SHP77 treated with DMSO at 0.1 percent for 48 hours (cell line): ENCODE measurements around the gene DCAF8L2.
"Not testable (repeated sequence)": the region's sequence is repeated elsewhere in the genome, so short reads cannot be mapped to it uniquely, and the experiment has no call there.

Experiments used
- DNase-seq: peaks from one replicate; lab custom pipeline; 2025; lab: John Stamatoyannopoulos, UW

DCAF8L2 gene

DNA sequence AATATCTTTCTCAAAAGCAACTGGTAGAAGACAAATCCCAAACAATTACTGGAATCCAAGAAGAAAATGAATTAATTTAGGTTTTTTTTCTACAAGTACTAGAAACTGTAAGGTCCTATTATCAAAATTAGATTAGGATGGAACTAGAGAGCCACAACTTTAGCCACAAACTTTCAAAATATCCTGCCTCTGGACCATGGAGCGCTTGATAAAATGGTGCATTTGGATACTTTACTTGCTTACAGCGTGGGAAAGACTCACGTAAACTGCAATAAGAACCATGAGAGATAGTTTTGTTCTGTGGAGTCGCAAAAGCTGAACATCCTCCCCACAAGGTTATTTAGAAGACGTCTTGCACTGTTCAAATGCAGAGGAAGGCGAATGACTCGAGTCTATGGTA, at the start of gene DCAF8L2:
DCAF8L2 (plus strand) TSS at position 301 of the 400 bp plus-strand sequence. CDS start 156,552 bp downstream, outside the sequence.
- DNase-seq: no peak

DNA sequence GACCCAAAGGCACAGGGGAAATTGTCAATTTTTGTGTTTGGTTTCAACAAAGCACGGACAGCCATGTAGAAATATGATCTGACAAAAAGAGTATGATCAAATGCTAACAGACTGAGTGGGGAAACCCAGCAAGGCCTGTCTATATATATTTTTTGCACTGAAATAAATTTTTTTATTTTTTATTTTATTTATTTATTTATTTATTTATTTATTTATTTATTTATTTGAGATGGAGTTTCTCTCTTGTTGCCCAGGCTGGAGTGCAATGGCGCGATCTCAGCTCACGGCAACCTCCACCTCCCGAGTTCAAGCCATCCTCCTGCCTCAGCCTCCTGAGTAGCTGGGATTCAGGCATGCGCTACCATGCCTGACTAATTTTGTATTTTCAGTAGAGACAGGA, 49.0 kb upstream of the DCAF8L2 start:
- not testable (repeated sequence) for DNase-seq

- DNase-seq: no peak
Observed at GRCh38 chrX:27548624-27549023, 41.5 kb upstream of the DCAF8L2 start.

GRCh38 chrX:27549688-27550087, 40.5 kb upstream of the DCAF8L2 start:
- DNase-seq: no peak

- DNase-seq: no peak
Observed at GRCh38 chrX:27555514-27555913, 34.6 kb upstream of the DCAF8L2 start.

- no peak for DNase-seq
Observed at GRCh38 chrX:27565992-27566391, 24.2 kb upstream of the DCAF8L2 start.

- no peak for DNase-seq
Observed at GRCh38 chrX:27571164-27571563, 19.0 kb upstream of the DCAF8L2 start.

DNA sequence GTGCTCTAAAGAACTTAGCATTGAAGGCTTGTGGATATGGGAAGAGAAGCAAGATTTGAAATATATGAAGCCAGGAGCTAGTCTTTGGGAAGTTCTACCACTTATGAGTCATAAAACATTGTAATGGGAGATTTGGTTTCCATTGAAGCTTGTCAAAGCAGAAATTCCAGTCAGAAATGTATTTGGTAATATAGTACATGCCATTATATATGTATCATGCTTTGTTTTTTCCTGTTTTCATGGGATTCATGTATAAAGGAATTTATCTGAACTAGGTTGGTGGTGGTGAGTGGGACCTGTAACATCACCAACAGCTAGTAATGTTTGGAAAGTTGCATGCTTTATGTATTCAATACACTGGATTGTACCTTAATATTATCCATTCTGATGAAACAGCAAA, 14.6 kb upstream of the DCAF8L2 start:
- no peak for DNase-seq

DNA sequence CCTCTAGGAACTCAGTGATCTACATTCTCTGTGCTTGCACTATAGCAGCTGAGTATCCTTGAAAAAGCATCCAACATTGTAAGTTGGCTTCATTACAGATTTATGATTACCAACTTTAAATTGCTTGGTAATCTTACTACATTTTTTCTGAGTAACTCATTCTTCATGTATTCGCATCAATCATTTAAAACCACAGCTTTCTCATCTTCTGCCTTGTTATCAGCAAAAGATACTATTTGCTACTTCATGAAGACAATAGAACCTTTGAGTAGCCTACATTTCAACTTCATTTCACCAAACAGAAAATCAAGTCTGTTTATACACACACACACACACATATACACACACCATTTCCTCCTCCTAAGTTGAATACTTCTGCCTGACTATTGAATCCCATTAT, 6.2 kb upstream of the DCAF8L2 start:
- DNase-seq: no peak

GRCh38 chrX:27591938-27592337, 1.8 kb downstream of the DCAF8L2 start:
- DNase-seq: no peak

- DNase-seq: no peak
Observed at GRCh38 chrX:27597508-27597907, 7.4 kb downstream of the DCAF8L2 start.

GRCh38 chrX:27598312-27598711, 8.2 kb downstream of the DCAF8L2 start:
- no peak for DNase-seq

GRCh38 chrX:27599928-27600327, 9.8 kb downstream of the DCAF8L2 start:
- DNase-seq: no peak

GRCh38 chrX:27600686-27601085, 10.5 kb downstream of the DCAF8L2 start:
- DNase-seq: no peak

GRCh38 chrX:27608671-27609070, 18.5 kb downstream of the DCAF8L2 start:
- no peak for DNase-seq

DNA sequence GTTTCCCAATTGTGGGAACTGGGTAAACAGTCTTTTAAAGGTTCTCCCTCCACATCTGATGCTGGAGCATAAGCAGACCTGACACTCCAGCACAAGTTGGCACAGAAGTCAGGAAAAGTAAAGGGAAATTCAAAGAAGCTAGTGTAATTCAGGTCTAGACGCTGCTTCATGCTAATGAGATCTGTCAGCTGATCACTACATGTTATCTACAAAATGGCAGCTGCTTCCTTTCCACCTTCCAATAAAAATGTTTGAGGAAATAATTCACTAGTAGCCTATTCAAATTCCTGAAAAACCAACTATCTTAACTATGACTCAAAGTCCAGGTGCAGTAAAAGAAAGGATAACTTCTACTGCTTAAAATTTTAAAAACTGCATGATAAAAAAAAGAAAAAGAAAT, 29.3 kb downstream of the DCAF8L2 start:
- no peak for DNase-seq

DNA sequence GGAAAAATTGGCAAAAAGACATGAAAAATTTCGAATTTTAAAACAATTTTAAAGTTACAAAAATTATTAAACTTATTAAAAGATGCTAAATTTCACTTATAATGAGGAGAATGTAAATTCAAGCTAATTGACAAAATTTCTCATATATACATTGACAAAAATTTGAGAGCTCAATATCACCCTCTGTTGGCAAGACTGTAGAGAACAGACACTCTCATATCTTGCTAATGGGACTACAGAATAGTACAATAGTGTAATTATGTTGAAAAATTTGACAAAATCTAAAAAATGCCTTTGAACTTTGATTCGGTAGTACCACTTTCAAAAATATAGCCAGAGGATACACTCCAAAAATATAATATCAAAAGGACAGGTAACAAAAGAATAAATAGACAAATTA, 29.8 kb downstream of the DCAF8L2 start:
- DNase-seq: no peak

GRCh38 chrX:27622883-27623282, 32.7 kb downstream of the DCAF8L2 start:
- no peak for DNase-seq

DNA sequence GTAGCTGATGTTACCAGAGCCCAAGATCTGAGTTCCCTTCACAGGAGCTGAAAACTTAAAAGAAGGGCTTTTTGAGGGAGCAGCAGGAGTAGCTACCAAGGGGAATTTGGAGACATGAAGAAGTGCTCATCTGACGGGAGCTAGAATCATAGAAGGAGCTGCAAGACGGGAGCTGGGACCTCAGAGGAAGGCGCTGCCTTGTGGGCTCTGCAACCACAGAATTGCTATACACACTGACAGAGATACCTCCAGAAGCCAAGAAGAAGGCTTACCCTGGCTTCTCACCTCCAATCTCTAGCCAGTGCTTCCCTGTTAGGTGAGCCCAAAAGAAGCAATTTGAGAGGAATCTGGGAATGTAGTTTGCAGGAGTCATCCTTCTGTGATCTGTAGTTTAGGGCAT, 35.9 kb downstream of the DCAF8L2 start:
- DNase-seq: no peak

GRCh38 chrX:27633328-27633727, 43.2 kb downstream of the DCAF8L2 start:
- DNase-seq: no peak

DNA sequence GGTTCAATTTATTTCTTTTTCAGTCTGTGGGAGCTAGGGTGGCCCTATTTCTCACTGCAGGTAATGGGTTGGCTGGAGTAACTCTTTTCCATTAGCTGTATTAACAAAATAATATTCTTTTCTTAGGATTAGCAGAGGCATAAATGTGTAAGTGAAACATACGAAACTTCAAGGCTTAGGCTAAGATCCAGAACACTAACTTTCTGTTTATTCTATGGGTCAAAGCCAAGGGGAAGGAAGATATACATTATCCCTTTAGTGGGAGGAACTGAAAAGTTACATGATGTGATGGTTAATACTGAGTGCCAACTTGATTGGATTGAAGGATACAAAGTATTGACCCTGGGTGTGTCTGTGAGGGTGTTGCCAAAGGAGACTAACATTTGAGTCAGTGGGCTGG, 66.4 kb downstream of the DCAF8L2 start:
- no peak for DNase-seq

DNA sequence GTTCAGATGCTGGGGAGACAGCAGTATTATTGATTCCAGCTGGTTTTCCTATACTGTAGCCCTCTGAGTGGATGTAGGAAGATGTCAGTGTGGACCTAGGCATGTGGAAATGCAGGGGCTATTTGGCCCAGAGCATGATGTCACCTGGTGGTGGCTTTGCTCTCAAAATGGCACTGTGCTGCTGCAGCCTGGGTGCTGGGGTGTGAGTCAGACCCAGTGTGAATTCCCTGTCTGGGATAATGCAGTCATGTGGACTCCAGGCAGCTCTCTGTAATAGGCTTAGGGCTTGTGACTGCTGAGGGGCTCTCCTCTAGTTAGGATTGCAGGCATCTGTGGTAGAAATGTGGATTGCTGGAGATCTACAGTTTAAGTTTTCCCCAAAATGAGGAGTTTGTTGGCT, 70.7 kb downstream of the DCAF8L2 start:
- DNase-seq: no peak

- DNase-seq: no peak
Observed at GRCh38 chrX:27671234-27671633, 81.1 kb downstream of the DCAF8L2 start.

DNA sequence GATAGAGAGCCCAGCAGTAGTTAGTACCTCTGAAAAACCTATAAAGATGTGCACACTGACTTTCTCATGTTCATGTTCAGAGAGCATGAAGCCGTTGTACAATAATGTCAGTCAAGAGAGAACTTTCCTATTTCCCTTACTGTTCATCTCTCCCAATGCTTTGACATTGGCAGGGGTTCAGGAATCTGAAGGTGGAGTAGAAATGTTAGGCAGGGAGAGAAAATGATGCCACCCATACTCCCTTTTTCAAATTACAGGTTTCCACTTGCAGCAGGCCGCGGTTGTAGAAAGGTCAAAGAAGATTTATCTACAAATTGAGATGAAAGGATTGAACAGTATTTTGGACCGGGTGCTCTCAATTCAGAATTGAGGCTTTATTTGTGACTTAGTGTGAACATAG, 84.3 kb downstream of the DCAF8L2 start:
- DNase-seq: no peak

DNA sequence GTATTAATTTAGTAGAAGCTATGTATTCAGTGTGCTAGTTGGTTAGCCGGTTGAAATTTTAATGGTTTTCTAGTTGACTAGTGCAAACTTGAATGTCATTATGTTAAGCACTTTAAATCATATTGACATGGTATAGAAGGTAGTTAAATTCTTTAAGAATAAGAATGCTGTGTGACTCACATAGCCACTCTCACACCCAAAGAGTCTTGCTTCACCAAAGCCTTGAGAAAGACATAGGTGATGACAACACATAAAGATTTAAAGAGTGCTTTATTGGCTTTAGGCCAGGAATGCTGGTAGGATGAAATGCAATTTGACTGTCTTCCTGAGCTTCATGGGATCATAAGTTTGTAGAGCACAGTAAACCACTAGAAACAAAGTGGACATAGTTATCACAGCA, 85.3 kb downstream of the DCAF8L2 start:
- no peak for DNase-seq
